ENCODE measurements around the gene AP2B1.
"Not testable (repeated sequence)": the region's sequence is repeated elsewhere in the genome, so short reads cannot be mapped to it uniquely, and the experiment has no call there.

The AP2B1 gene

GRCh38 chr17:35587074-35587961 lies at the start of gene AP2B1:
TSS of gene AP2B1 (plus strand) at chr17:35587322. CDS start at chr17:35594031, 6,709 bp downstream.
- DNase-seq (ENCODE audit: low spot score) = peak; percentile 93

DNA sequence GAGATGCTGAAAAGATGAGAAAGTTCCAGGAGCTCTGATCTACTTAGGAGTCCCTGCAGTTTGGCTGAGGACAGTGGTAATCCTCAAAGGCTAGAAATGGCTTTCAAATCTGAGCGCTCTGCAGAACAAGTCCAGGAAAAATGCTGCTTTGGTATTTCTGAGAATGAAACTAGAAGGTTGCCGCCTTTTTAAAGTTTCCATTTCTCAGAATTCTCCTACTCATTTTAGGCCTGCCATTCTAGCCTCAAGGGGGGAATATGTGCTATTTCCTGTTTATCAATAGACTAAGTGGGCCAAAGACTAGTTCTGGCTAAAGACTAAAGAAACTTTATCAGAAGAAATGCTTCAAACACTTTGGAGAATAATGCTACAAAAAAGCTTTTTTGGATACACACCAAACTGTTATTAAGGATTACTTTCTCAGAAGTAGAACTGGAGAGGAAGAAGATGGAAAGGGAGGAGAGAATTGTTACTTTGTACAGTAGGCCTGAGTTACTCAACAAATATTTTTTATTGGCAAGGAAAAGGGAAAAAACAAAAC lies 49.5 kb upstream of the AP2B1 start, which contains the start of gene SLFN12L:
SLFN12L (minus strand) TSS at position 78 of the 541 bp plus-strand sequence. CDS start 15,314 bp downstream, outside the sequence.
- DNase-seq (ENCODE audit: low spot score) = no peak

DNA sequence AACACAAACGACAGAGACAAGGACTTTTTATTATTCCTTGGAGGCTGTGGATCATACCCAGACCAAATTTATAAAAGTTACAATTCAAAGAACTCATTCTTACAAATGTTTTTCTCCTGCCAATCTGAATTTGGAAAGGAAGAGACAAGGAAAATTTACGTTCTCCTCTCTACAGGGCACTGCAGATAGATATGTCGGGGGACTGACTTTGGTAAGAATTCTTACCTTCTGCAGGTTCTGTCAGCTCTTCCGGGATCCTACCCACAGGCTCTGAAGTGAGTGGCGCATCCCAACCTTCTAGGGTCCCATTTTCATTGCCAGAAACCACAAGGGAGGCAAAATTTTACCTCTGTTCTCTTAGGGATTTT lies 47.5 kb upstream of the AP2B1 start:
- DNase-seq (ENCODE audit: low spot score) = no peak

DNA sequence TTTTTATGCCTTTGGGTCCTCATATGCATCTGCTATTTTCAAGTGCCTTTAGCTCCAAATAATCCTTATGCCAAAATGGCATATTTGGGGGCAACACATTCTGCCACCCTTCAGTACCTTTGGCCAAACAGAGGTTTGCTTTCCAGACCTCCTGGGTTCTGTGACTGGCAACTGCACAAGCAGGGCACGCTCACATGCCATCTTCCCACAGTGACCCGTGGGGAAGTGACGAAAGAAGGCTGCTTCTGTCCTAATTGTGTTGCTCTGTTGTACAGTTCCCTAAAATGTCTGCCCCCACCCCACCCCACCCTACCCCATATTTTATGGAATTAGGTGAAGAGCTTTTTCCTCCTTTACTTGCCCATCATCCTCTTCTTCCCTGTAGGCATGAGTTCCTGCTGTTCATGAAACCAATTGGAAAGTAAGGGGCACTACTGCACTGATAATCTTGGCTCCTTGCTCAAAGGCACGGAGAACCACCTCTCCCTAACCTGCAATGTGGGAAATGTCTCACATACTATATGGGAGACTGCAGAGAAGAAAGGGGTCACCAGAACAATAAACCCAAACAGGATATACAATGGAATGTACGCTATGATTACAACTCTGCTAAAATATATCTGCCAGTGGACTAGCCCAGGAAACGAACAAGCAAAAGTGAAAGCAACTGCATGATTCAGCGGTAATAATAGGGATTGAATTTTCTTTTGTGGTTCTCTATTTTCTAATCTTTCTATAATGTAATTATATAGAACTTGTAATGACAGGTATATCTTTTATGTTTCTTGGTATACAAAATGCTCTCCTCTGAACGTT lies 46.3 kb upstream of the AP2B1 start:
- no peak for DNase-seq (ENCODE audit: low spot score)

GRCh38 chr17:35541434-35541833 lies 45.7 kb upstream of the AP2B1 start:
- DNase-seq (ENCODE audit: low spot score) = no peak

DNA sequence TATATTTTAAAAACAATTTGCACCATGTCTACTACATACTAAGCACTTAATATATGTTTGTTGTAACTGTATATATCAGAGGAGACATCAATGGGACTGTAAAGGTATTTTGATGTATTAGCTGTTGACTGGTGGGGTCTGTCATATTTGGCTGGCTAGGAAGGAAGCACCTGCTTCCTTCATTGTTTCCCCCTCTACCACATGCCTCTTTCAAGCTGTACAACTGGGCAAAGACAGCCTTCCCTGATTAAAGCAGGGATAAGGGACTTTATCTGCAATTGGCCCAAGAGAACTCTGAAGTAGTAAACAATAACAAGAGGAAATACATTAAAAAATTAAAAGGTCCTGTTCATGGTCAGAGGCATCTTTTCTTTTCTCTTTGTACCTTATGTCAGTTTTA lies 44.1 kb upstream of the AP2B1 start:
- no peak for DNase-seq (ENCODE audit: low spot score)

DNA sequence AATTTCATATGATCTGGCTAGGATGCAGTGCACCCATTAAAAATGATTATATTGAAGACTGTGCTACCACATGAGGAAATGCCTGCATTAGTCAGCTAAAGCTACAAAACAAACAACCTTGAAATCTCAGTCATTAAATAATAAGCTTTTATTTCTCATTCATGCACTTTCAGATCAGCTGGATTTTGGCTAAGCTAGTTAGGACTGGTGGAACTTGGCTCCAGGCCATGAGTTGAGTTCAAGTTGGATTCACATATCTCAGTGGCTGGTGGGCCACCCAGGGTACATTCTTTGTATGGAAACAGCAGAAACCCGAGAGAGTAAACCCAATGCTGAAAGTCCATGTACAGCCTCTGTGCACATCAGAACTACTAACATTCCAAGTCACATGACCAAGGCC lies 43.3 kb upstream of the AP2B1 start:
- no peak for DNase-seq (ENCODE audit: low spot score)

GRCh38 chr17:35545150-35545549 lies 42.0 kb upstream of the AP2B1 start:
- DNase-seq (ENCODE audit: low spot score) = no peak

GRCh38 chr17:35546487-35546886 lies 40.6 kb upstream of the AP2B1 start:
- DNase-seq (ENCODE audit: low spot score) = no peak

DNA sequence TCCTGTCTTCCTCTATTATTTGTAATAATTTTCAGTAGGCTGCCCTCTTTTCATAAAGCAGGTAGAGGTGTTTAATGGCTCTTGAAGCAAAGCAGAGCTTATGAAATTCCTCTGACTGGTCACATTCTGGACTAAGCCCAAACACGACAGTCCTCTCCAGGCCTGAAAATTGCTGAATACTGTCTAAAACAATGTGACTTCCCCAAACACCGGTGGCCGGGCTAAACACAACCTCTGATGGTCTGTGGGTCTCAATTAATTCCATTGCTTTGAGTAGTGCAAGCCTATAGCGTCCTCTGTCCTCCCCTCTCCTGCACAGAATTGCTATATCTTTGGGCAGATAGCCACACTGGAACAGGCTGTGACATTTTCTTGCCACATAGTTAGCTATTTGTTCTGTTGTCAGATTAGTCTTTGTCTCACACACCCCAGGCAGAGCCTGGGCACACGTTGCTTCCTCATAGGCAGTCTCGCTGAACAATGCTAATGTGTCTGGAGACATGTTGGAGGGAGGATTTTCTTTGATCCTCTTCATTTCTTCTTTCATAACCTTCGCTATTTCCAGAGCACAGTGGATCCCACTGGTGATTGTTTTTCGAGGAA lies 38.8 kb upstream of the AP2B1 start:
- DNase-seq (ENCODE audit: low spot score) = no peak

DNA sequence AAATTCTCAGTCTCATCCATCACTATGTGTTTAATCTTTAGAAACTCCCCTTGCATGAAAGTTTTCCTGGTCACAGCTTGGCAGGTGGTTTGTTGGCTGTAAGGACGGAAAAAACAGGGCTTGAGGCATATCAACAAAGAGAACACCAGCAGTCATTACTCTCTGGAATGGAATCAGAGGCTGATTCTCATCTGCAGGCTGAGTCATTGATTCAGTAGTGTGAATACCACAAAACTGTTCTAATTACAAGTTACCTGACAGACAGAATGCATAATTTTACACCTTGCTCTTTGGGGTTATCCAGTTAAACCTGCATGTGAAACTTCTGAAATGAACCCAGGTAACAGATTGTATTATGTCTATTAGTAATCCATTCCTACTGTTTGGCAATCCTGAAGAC lies 38.1 kb upstream of the AP2B1 start:
- no peak for DNase-seq (ENCODE audit: low spot score)

GRCh38 chr17:35553310-35553709 lies 33.8 kb upstream of the AP2B1 start:
- DNase-seq (ENCODE audit: low spot score) = no peak

GRCh38 chr17:35554668-35555067 lies 32.5 kb upstream of the AP2B1 start:
- DNase-seq (ENCODE audit: low spot score) = no peak

- DNase-seq (ENCODE audit: low spot score) = peak; percentile 25
These were observed 31.4 kb upstream of the AP2B1 start for GRCh38 chr17:35555691-35556090.

DNA sequence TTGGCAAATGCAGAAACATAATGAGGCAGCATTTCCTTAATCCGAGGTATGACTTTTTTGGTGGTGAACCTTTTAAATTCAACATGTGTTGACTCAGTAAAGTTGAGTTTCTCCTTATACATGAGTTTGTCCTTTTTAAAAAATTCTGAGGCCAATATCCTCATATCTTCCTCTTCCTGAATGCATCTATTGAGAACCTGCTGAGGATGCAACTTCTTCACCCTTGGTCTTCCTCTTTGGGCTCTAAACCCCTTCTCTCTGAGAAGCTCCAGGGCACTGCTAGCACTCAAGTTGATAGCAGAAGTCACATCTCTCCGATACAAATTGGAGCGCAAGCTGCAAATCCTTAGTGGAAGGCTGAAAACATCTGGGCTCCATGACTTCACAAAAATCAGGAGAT lies 29.8 kb upstream of the AP2B1 start:
- DNase-seq (ENCODE audit: low spot score) = no peak

- DNase-seq (ENCODE audit: low spot score) = no peak
These were observed 27.5 kb upstream of the AP2B1 start for GRCh38 chr17:35559495-35560210.

- DNase-seq (ENCODE audit: low spot score) = no peak
These were observed 26.4 kb upstream of the AP2B1 start, which contains the start of gene SLFN14 for GRCh38 chr17:35560703-35561102. TSS of gene SLFN14 (minus strand) at chr17:35560819. CDS start at chr17:35558062, 2,757 bp downstream.

DNA sequence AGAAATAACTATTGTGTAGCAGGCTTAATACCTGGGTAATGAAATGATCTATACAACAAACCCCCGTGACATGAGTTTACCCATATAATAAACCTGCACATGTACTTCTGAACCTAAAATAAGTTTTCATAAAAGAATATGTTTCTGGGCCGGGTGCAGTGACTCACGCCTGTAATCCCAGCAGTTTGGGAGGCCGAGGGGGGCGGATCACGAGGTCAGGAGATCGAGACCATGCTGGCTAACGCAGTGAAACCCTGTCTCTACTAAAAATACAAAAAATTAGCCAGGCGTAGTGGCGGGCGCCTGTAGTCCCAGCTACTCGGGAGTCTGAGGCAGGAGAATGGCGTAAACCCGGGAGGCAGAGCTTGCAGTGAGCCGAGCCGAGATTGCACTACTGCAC lies 23.9 kb upstream of the AP2B1 start:
- DNase-seq (ENCODE audit: low spot score) = not testable (repeated sequence)

DNA sequence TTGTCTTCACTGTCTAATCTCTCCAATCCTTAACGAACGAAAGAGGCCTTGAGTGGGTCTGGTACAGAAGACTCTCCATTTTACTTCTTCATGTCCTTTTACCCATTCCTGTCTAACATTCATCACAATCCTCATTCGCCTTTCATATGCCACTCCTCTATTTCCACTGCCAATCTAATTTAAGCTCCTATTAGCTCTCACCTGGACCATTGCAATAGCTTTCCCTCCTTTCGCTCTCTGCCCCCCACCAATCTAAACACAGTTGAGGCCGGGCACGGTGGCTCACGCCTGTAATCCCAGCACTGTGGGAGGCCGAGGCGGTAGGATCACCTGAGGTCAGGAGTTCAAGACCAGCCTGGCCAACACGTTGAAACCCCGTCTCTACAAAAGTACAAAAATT lies 20.2 kb upstream of the AP2B1 start:
- DNase-seq (ENCODE audit: low spot score) = no peak

DNA sequence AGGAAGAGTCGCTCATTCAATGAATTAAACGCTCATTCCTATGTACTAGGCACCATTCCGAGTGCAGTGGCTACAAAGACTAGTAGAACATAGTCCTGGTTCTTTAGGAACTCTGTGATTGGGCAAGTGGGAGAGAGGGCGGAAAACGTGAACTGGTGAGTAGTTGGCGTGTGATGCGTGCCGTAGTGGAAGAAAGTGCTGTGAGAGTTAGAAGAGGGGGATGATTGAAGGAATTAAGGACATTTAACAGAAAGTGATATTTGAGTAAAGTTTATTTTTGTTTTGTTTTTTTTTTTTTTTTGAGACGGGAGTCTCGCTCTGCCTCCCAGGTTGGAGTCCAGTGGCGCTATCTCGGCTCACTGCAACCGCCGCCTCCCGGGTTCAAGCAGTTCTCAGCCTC lies 18.6 kb upstream of the AP2B1 start:
- no peak for DNase-seq (ENCODE audit: low spot score)

- no peak for DNase-seq (ENCODE audit: low spot score)
These were observed 17.7 kb upstream of the AP2B1 start for GRCh38 chr17:35569405-35569804.

- no peak for DNase-seq (ENCODE audit: low spot score)
These were observed 11.4 kb upstream of the AP2B1 start for GRCh38 chr17:35575759-35576158.

Data from iPS-NIHi11 (cell line).